ENCODE data around the gene NEURL1B.

The NEURL1B gene

GRCh38 chr5:172603251-172603806 lies 37.7 kb upstream of the NEURL1B start:
- Histone ChIP-seq H3K4me3 (peak overlapping the region in 1 of 2 donors; percentile 18), H3K4me1 (peaks cover 0 to 43% (median 17%) of the 10 kb centered on the region in 4 donors), H3K27me3 (no peaks in the 10 kb centered on the region), H3K36me3 (no peaks in the 10 kb centered on the region), H3K27ac (peak overlapping the region; percentile 76), H3K9me3 (no peaks in the 10 kb centered on the region)
- peak in 1 of 2 donors; percentile 73 for DNase-seq
- intact Hi-C loops (cut with DNase I; ENCODE audit: low total_unique reads) = no loop called here
- TF ChIP-seq CTCF (IDR thresholded peaks at IDR 0.05) = no peak

- Histone ChIP-seq H3K4me3 (no peak overlapping the region), H3K4me1 (peaks cover 0 to 39% (median 13%) of the 10 kb centered on the region in 4 donors), H3K27ac (no peak overlapping the region), H3K36me3 (no peaks in the 10 kb centered on the region), H3K27me3 (no peaks in the 10 kb centered on the region), H3K9me3 (no peaks in the 10 kb centered on the region)
- intact Hi-C loops (cut with DNase I; ENCODE audit: low total_unique reads) = no loop called here
- DNase-seq = no peak
- TF ChIP-seq CTCF (IDR thresholded peaks at IDR 0.05) = no peak
These were observed 35.6 kb upstream of the NEURL1B start for GRCh38 chr5:172605466-172605865.

GRCh38 chr5:172606156-172606785 lies 34.8 kb upstream of the NEURL1B start:
- H3K27ac ChIP-seq = no peak overlapping the region

GRCh38 chr5:172607213-172607793 lies 33.8 kb upstream of the NEURL1B start:
- no peak overlapping the region for H3K4me3 ChIP-seq
- H3K36me3 ChIP-seq = no peaks in the 10 kb centered on the region
- intact Hi-C loops (cut with DNase I; ENCODE audit: low total_unique reads) = no loop called here
- H3K4me1 ChIP-seq = peaks cover 0 to 20% (median 5%) of the 10 kb centered on the region in 4 donors
- no peaks in the 10 kb centered on the region for H3K27me3 ChIP-seq
- peak; percentile 68 to 72 for DNase-seq
- no peaks in the 10 kb centered on the region for H3K9me3 ChIP-seq
- no peak for TF ChIP-seq CTCF (IDR thresholded peaks at IDR 0.05)
- H3K27ac ChIP-seq = no peak overlapping the region

More at GRCh38 chr5:172606156-172606785, 34.8 kb upstream of the NEURL1B start:
- intact Hi-C loops (cut with DNase I; ENCODE audit: low total_unique reads) = no loop called here
- Histone ChIP-seq H3K4me3 (no peak overlapping the region), H3K4me1 (peaks cover 0 to 31% (median 7%) of the 10 kb centered on the region in 4 donors), H3K36me3 (no peaks in the 10 kb centered on the region), H3K27me3 (no peaks in the 10 kb centered on the region), H3K9me3 (no peaks in the 10 kb centered on the region)
- no peak for TF ChIP-seq CTCF (IDR thresholded peaks at IDR 0.05)
- peak in 1 of 2 donors; percentile 19 for DNase-seq

GRCh38 chr5:172608773-172609172 lies 32.3 kb upstream of the NEURL1B start:
- no peaks in the 10 kb centered on the region for H3K9me3 ChIP-seq
- no peak overlapping the region for H3K4me3 ChIP-seq
- TF ChIP-seq CTCF (IDR thresholded peaks at IDR 0.05) = no peak
- DNase-seq = no peak
- no peak overlapping the region for H3K27ac ChIP-seq
- H3K27me3 ChIP-seq = no peaks in the 10 kb centered on the region
- no peaks in the 10 kb centered on the region for H3K36me3 ChIP-seq
- peaks cover 0 to 6% (median 1%) of the 10 kb centered on the region in 4 donors for H3K4me1 ChIP-seq
- intact Hi-C loops (cut with DNase I; ENCODE audit: low total_unique reads) = no loop called here
